ENCODE data around the gene MRPL24.

Gene MRPL24

DNA sequence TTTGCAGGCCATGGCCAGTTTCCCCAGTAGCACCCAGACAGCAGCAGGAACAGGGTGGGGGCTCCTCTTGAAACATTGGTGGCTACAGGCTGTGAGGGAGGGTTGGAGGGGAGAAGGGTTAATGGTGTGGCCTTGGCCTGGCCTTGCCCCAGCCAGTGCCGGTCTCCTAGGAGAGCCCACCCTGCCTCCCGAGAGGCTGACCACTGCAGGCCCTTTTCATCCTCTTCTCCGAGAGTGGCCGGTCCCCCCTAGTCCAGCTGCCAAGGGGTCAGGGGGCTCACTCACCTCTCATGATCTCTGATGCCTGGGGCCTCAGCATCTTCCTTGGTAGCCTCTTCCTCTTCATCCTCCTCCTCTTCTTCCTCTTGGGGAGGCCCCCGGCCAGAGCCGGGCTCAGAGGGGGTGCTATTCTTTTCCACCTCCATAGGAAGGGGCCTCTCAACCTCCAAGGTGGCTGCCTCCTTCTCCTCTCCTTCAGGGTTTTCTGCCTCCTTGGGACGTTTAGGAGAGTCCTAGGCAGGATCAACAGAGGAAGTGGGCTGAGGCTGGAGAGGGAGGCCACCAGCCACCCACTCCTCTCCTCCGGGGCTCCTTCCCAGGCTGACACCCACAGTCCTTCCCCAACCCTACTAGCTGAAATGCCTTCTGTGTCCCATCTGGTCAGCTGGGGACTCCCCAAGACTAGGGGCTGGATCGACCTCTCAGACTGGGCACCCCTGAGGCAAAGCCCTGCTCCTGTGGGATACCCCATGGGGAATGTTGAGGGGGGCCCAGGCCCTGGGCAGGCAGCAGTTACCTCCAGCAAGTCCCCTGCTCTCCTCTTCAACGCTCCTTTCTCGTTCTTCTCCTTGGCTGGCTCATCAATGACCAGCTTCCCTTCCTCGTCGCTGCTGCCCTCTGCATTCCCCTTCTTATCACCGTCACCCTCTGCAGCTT lies 2.7 kb upstream of the MRPL24 start:
- DNase-seq (ENCODE audit: low spot score), result no peak

- DNase-seq (ENCODE audit: low spot score), result no peak
Observed at GRCh38 chr1:156742801-156743200, 1.9 kb upstream of the MRPL24 start.

GRCh38 chr1:156742017-156742416 lies 1.1 kb upstream of the MRPL24 start:
- no peak for DNase-seq (ENCODE audit: low spot score)

DNA sequence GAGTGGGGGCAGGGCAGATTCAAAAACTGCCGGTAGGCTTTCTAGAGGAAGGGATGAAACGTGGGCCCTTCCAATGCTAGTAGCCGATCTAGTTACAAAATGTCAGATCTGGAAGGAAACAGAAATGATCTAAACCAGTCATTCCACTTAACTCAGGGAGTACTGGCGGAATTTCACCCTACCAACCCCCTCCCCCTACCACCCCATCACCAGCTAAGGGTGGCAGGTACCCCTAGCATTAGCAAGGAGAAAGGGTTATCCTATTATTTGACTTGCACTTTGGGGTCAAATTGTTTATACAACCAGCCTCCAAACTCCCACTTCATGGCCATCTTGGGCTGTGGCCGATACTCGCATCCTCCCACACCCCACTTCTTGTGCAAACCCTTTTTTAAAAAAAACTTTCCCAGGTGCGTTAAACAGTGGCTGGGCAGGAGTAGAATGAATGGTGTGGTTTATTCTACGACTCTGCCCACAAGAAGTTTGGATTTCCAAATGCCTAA lies 644 bp upstream of the MRPL24 start:
- no peak for DNase-seq (ENCODE audit: low spot score)

DNA sequence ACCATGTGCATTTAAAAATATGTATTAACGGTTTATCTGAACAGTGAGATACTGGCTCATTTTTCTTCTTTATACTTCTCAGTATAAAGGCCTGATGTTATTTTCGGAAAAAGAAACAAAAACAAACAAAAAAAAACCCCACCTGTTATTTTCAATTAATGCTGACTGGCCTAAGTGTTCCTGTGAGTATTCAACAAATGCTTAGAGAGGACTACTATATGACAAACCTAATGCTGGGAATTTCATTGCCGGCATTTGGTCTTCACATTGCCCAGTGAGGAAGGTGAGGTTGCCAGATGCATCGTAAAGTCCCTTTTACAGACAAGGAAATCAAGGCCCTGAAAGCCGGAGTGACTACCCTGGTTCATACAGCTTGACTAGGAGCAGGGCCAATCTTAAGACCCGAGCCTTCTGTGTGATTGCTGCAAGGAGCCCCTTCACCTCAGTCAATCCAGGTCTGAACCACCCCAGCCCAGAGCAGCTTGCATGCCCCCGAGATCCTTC lies 599 bp downstream of the MRPL24 start:
- DNase-seq (ENCODE audit: low spot score), result no peak

DNA sequence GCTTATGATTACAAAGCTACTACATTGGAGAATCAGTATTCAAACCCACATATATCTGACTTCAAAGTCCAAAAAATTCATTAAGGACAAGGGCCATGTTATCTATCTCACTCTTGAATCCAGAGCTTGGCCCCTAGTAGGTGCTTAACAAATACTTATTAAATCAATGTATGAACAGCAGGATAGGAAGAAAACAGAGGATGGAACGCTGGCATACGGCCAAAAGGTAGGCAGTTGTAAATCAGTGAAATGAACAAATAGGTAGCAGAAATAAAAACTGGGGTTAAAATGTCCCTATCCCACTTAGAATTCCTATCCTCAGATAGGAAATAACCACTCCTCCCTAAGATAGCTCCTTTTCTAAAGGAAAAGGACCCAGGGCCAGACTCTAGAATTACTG lies 2.0 kb downstream of the MRPL24 start:
- no peak for DNase-seq (ENCODE audit: low spot score)

GRCh38 chr1:156738407-156738806 lies 2.5 kb downstream of the MRPL24 start:
- no peak for DNase-seq (ENCODE audit: low spot score)

- no peak for DNase-seq (ENCODE audit: low spot score)
Observed at GRCh38 chr1:156733989-156734584, 6.8 kb downstream of the MRPL24 start.

- peak; percentile 95 for DNase-seq (ENCODE audit: low spot score)
Observed at GRCh38 chr1:156728599-156729462, 12.1 kb downstream of the MRPL24 start, which contains the start of gene ISG20L2. ISG20L2 (minus strand) TSS chr1:156728766; CDS start chr1:156727652, 1,114 bp downstream.

DNA sequence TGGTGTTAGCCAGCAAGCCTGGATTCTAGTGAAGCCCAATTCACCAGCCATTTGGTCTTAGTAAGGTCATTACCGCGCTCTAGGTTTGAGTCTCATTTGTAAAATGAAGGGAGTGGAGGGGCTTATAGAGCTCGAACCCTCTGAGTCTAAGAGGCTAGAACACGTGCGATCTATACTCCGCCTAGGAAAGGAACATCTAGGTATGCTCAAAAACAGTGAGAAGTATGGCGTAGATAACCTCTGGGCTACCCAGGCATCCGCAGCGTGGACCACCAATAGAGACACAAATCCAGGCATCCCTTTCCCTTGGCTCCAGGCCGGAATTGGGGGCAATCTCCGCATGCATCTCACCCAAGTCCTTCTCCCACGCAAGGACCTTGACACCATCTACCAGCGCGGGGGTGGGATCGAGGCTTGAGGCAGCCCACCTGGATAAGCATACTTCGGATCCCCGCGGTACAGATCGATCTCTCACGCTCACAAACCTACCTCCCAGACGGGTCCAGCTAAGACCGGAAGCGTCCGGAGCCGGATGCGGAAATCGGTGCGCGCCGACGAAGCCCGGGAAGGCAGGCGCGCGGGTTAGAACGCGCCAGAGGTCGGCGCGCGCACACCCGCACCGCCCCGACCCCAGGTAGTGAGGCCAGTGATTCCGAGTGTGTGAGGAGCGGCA lies 12.8 kb downstream of the MRPL24 start, which contains the start of gene METTL25B:
TSS of gene METTL25B (plus strand) at position 544 of the 673 bp plus-strand sequence. CDS start 636 bp downstream, outside the sequence.
- DNase-seq (ENCODE audit: low spot score), result peak; percentile 89

GRCh38 chr1:156727492-156727891 lies 13.4 kb downstream of the MRPL24 start:
- DNase-seq (ENCODE audit: low spot score), result no peak

DNA sequence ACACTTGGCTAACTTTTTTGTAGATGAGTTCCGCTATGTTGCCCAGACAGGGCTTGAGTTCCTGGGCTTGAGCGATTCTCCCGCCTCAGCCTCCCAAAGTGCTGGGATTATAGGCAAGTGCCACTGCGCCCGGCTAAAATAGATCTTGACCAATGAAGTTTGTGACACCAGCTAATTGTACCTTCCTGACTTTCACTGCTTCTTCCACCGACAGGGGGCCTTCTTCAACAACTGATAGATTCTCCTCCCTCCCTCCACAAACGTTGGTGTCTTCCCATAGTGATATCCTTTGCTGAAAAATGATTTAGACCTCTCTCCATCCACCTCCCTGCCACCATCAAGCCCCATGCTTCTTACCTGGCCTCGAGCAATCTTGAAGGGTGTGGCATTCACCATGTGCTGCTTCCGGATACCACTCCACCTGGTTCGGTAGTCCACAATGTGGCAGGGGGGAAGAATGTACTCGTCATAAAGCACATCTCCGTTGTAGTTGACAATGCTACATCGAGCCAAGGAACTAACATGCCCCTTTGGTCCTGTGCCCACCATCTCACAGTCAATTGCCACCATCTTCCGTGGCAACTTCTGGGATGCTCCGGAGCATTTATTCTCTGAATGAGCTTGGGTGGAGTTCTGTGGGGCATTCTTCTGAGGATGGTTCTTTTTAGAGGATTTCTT lies 14.2 kb downstream of the MRPL24 start:
- peak; percentile 77 for DNase-seq (ENCODE audit: low spot score)

DNA sequence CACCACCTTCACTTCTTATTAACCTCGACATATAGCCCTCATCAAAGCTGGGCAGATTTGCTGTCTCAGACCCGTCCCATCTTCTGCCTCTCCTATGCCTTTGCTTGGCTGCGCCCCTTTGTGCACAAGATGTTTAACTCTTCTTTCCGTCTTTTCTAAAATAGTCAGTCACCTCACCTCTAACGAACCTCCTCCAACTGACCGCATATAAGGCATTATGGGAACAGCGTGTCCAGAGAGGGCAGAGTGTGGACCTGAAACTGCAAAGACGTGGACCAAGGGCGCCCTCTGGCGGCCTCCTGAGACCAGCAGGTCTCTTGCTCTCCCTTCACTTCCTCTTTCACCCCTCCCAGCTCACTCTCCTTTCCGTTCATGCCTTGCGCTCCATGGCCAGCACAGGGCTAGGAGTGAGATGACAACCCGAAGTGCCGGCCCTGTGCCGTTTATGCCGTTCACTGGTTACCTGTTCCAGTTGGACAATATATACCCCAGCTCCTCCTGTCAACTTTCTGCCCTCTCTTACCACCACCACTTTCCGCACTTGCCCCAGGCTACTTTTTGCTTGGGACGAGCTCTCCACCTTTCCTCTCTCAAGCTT lies 15.1 kb downstream of the MRPL24 start:
- DNase-seq (ENCODE audit: low spot score), result peak; percentile 89

- no peak for DNase-seq (ENCODE audit: low spot score)
Observed at GRCh38 chr1:156721535-156721934, 19.4 kb downstream of the MRPL24 start.

- DNase-seq (ENCODE audit: low spot score), result no peak
Observed at GRCh38 chr1:156721131-156721530, 19.8 kb downstream of the MRPL24 start.

DNA sequence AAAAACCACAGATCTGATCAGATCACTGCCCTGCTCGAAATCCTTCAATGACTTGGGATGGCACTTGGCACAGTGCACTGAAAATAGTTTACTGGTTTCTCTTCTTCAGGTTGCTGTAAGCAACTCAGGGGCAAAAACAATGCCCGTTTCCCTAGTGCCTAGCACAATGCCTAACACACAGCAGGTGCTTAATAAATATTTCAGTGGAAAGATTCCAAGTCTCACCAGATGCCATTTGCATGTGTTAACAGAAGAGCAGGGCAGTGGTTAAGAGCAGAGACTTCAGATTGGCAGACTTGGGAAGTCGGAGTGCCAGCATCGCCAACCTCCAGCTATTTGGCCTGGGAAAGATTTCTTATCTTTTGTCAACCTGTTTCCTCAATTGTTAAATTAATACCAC lies 23.5 kb downstream of the MRPL24 start:
- DNase-seq (ENCODE audit: low spot score), result no peak

- no peak for DNase-seq (ENCODE audit: low spot score)
Observed at GRCh38 chr1:156714830-156715229, 26.1 kb downstream of the MRPL24 start.

- DNase-seq (ENCODE audit: low spot score), result no peak
Observed at GRCh38 chr1:156712626-156713025, 28.3 kb downstream of the MRPL24 start.

- DNase-seq (ENCODE audit: low spot score), result no peak
Observed at GRCh38 chr1:156711011-156711817, 29.7 kb downstream of the MRPL24 start.

Measured in hepatic stellate cell (primary cell).